Transverse colon (tissue), 4 donors: ENCODE measurements around the gene CDK9. TPM values are rescaled to one million over a fixed set of nuclear protein-coding genes. Genes with fewer than 3 reads are reported as not detected.
A peak's percentile ranks its signal among the peaks of the same experiment; 100 is the strongest.

Experiments used
- DNase-seq: peaks from one replicate; pipeline ENCODE4 v3.0.0-alpha.2; 2019
- H3K27ac ChIP-seq, 4 donors: fragments of 200-600 bp; sonication (generic); 2 replicates each; pipeline ENCODE4 v1.5.1; 2016 to 2018; ENCODE audit warnings: inconsistent platforms in 4 of 4
- H3K27me3 ChIP-seq: fragments of 200-600 bp; sonication (generic); 2 replicates; pipeline ENCODE4 v1.5.1; 2017; ENCODE audit warnings: inconsistent platforms
- H3K36me3 ChIP-seq, 4 donors: fragments of 200-600 bp; sonication (generic); 2 replicates each; pipeline ENCODE4 v1.5.1; 2017 to 2019; ENCODE audit warnings: inconsistent platforms in 4 of 4
- H3K4me1 ChIP-seq, 4 donors: fragments of 200-600 bp; sonication (generic); 2 replicates each; pipeline ENCODE4 v1.5.1; 2017 to 2020; ENCODE audit warnings: inconsistent platforms in 4 of 4
- H3K4me3 ChIP-seq, 4 donors: fragments of 200-600 bp; sonication (generic); 1 replicate in 1 of 4; 2 replicates in 3 of 4; pipeline versions ENCODE4 v1.5.1 to v1.6.1; 2017 to 2019; ENCODE audit warnings: inconsistent platforms in 4 of 4
- H3K9me3 ChIP-seq, 2 donors: fragments of 200-600 bp; sonication (generic); 2 replicates each; pipeline ENCODE4 v1.5.1; 2017 to 2019; ENCODE audit warnings: inconsistent platforms in 2 of 2
- EP300 ChIP-seq: sonication (generic); formaldehyde crosslinking; IDR thresholded peaks from one replicate; pipeline ENCODE4 v1.6.1; 2017; ENCODE audit warnings: antibody characterized with exemption, low read depth
- POLR2A ChIP-seq: fragments of 450-650 bp; IDR thresholded peaks from one replicate; pipeline ENCODE4 v1.6.1; 2016; ENCODE audit warnings: antibody characterized with exemption, mild to moderate bottlenecking, moderate library complexity
- POLR2AphosphoS5 ChIP-seq, 3 donors: sonication (generic); formaldehyde crosslinking; IDR thresholded peaks; one replicate each; pipeline ENCODE4 v1.6.1; 2016; ENCODE audit warnings: antibody characterized with exemption in 3 of 3
- WGBS, 2 donors: methylation state at CpG; one replicate each; pipeline ENCODE4 v1.1.5; 2018; ENCODE audit warnings: low coverage in 1 of 2; 5-methylcytosine and 5-hydroxymethylcytosine counted together
- in situ Hi-C, 4 donors: fragments of 200-750 bp; cut with MboI; loops; one replicate each; pipeline versions ENCODE4 v1.15.0 to v1.15.1; 2017; ENCODE audit warnings: low sequenced_read_pairs in 3 of 4, low pct_ligation_motif_present in 1 of 4, low pct_unique_long_range_greater_than_20kb in 1 of 4
- intact Hi-C: fragments of 100-400 bp; cut with DNase I; formaldehyde crosslinking; loops from one replicate; pipeline ENCODE4 v1.15.1; 2023; ENCODE audit warnings: low total_unique reads
- total RNA-seq, 4 donors: library from RNA; depleted of rRNA; stranded (reverse); fragments of >200 nt; gene quantifications; one replicate each; pipeline ENCODE4 v1.1.0, GENCODE V29; 2016
- TF ChIP-seq, protein P1 (sequence below), 5 experiments: fragments of 200-600 bp in 3 of 5; fragments of 450-650 bp in 2 of 5; sonication (generic) in 3 of 5; IDR thresholded peaks; 1 replicate in 2 of 5; 2 replicates in 3 of 5; pipeline ENCODE4 v1.5.1; 2016 to 2017; ENCODE audit warnings: antibody characterized with exemption in 5 of 5, inconsistent platforms in 3 of 5, mild to moderate bottlenecking in 2 of 5, moderate library complexity in 1 of 5

CDK9 gene
- total RNA-seq, 4 donors from 2014 or later = 32.6 to 78.9 (median 49.3) TPM

DNA sequence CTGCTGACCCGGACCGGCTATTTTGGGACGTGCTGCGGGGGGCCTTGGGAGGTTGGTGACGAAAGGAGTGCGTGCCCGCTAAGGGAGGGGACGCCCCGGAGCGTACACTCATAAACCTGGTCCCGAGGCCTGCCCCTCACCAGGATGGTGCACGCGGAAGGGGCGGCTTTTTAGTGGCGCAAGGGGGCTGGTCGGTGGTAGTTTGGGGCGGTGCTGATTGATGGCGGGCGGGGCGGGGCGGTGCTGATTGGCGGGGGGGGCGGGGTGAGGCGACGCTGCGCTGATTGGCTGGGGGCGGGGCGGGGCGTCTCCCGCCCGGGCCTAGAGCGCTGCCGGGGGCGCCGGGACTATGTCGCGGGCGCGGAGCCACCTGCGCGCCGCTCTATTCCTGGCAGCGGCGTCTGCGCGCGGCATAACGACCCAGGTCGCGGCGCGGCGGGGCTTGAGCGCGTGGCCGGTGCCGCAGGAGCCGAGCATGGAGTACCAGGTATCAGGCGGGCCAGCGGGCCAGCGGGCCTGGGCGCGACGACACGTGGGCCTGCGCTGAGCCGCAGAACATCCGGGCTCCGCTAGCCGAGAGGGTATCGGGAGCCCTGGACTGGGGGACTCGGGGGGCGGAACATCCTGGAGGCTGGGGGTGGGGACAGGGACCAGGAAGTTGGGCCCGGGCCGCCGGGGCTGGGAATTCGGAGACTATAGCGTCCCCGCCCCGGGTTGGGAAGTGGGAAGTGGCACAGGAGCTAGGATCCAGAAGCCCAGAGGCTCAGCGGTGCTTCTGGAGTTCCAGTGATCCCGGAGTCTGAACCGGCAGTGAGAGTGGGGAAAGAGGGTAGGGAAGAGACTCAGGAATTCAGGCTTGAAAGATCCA lies 17.0 kb downstream of the CDK9 start, which contains the start of gene FPGS:
Gene FPGS, plus strand, starts transcription at position 307 of the 868 bp plus-strand sequence. Its CDS starts 43 bp downstream, at position 350.
- TF ChIP-seq POLR2A (peak; percentile 68), EP300 (no peak), POLR2AphosphoS5 (IDR thresholded peaks at IDR 0.05) (peak; percentile 15 to 70 (median 70))
- intact Hi-C loops = no loop called here
- peak within 1 kb of the TSS; percentile 90 to 98 (median 94) for H3K27ac ChIP-seq
- 0% methylated on average over 55 of the region's 83 CpGs; no CpG with 5 or more reads in 1 of the 2 donors for WGBS, 2 donors
- no peaks in the 10 kb centered on the region for H3K36me3 ChIP-seq
- DNase-seq = peak; percentile 88
- in situ Hi-C loops = no loop called here
- H3K9me3 ChIP-seq = no peaks in the 10 kb centered on the region
- H3K4me3 ChIP-seq = peak within 1 kb of the TSS; percentile 58 to 90 (median 70)
- no peaks in the 10 kb centered on the region for H3K27me3 ChIP-seq
- peaks cover 17 to 39% (median 35%) of the 10 kb centered on the region in 4 donors for H3K4me1 ChIP-seq

DNA sequence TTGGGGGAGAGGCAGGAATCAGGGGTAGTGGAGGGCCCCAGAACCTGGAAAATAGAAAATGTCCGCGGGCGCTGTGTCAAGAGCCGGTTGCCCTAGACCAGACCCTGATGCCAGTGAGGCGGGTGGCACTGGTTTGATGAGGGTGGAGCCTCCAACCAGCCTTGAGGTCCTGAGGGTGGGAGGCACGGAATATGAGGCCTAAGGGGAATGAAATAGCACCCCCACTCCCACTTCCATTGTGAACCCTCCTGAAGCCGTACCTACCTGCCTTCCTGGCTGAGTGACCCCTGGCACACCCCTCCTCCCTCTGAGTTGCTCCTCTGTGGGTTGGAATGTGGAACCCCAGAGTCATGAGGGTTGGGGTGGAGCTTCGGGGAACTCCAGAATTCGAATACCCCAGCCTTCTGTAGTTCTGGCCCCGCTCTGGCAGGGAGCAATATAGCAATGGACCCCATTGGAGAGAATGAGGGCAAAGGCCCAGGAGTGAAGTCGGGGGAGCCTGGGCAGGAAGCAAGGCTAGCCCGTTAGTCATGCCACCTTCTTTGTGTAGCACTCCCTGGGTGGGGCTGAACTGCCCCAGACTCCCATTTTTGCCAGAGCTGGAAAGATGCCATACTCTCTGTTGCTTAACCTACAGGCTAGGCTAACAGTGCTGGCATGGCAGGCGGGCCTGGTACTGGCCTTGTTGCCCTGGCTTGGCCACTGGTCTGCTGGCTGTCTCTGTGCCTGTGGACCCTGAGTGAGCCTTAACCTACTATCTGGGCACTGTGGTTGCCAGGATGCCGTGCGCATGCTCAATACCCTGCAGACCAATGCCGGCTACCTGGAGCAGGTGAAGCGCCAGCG lies 17.9 kb downstream of the CDK9 start:
- no peaks in the 10 kb centered on the region for H3K27me3 ChIP-seq
- no peaks in the 10 kb centered on the region for H3K36me3 ChIP-seq
- 0 to 41% methylated on average over 4 to 18 of the region's 18 CpGs for WGBS, 2 donors
- H3K27ac ChIP-seq = peak overlapping the region; percentile 90 to 98 (median 94)
- TF ChIP-seq, protein P1, sequence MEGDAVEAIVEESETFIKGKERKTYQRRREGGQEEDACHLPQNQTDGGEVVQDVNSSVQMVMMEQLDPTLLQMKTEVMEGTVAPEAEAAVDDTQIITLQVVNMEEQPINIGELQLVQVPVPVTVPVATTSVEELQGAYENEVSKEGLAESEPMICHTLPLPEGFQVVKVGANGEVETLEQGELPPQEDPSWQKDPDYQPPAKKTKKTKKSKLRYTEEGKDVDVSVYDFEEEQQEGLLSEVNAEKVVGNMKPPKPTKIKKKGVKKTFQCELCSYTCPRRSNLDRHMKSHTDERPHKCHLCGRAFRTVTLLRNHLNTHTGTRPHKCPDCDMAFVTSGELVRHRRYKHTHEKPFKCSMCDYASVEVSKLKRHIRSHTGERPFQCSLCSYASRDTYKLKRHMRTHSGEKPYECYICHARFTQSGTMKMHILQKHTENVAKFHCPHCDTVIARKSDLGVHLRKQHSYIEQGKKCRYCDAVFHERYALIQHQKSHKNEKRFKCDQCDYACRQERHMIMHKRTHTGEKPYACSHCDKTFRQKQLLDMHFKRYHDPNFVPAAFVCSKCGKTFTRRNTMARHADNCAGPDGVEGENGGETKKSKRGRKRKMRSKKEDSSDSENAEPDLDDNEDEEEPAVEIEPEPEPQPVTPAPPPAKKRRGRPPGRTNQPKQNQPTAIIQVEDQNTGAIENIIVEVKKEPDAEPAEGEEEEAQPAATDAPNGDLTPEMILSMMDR (IDR thresholded peaks at IDR 0.05) = no peak
- TF ChIP-seq POLR2A (no peak), POLR2AphosphoS5 (IDR thresholded peaks at IDR 0.05) (no peak), EP300 (no peak)
- DNase-seq = peak; percentile 47
- peaks cover 17 to 34% (median 31%) of the 10 kb centered on the region in 4 donors for H3K4me1 ChIP-seq
- intact Hi-C loops (no loop called here), in situ Hi-C loops (no loop called here)
- H3K9me3 ChIP-seq = no peaks in the 10 kb centered on the region
- H3K4me3 ChIP-seq = peak overlapping the region; percentile 58 to 90 (median 70)

DNA sequence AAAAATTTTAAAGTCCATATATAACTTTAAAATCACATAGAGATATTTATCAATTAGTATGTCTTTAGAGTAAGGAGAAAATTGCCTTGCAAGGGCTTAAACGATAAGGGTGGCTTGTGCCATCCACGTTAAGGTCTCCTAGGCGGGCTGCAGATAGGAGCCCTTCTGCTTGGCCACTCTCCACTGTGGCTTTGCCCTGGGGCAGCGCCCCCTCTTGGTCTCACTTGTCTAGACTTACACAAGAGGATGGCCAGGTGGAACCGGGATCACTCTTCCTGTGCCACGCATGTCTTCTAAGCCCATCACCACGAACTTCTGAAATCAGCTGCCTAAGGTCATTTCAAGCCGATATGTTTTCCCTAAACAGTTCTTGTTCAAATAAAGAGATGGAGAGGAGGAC lies 19.8 kb downstream of the CDK9 start:
- in situ Hi-C loops = no loop called here
- H3K27me3 ChIP-seq = no peaks in the 10 kb centered on the region
- no peaks in the 10 kb centered on the region for H3K9me3 ChIP-seq
- intact Hi-C loops = no loop called here
- TF ChIP-seq POLR2A = no peak
- TF ChIP-seq, protein P1 (IDR thresholded peaks at IDR 0.05) = peak in 3 of 5 experiments; percentile 11 to 29 (median 28)
- H3K27ac ChIP-seq = no peak overlapping the region
- H3K4me3 ChIP-seq = no peak overlapping the region
- 79 to 80% methylated on average over 4 to 8 of the region's 8 CpGs for WGBS, 2 donors
- peak; percentile 54 for DNase-seq
- peaks cover 21 to 38% (median 36%) of the 10 kb centered on the region in 4 donors for H3K4me1 ChIP-seq
- no peaks in the 10 kb centered on the region for H3K36me3 ChIP-seq

DNA sequence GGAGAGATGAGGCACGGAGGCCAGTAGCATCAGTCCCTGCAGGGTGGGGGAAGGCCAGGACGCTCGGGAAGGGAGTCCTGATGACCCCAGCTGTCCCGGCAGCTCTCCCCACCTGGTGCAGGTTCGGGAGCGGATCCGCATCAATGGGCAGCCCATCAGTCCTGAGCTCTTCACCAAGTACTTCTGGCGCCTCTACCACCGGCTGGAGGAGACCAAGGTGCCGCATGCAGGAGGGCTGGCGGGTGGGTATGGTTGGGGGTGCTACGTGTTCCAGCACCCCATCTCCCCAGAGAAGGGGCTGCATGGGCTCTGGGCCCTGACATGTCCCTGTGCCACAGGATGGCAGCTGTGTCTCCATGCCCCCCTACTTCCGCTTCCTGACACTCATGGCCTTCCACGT lies 21.0 kb downstream of the CDK9 start:
- Histone ChIP-seq H3K4me3 (no peak overlapping the region), H3K9me3 (no peaks in the 10 kb centered on the region), H3K27me3 (no peaks in the 10 kb centered on the region), H3K27ac (no peak overlapping the region), H3K36me3 (peaks cover 0 to 4% (median 0%) of the 10 kb centered on the region in 4 donors), H3K4me1 (peaks cover 21 to 34% (median 31%) of the 10 kb centered on the region in 4 donors)
- 82 to 94% methylated on average over 2 to 14 of the region's 14 CpGs for WGBS, 2 donors
- in situ Hi-C loops (no loop called here), intact Hi-C loops (no loop called here)
- no peak for TF ChIP-seq EP300
- TF ChIP-seq POLR2A = no peak
- TF ChIP-seq POLR2AphosphoS5 (IDR thresholded peaks at IDR 0.05) = no peak
- TF ChIP-seq, protein P1 (IDR thresholded peaks at IDR 0.05) = no peak
- DNase-seq = no peak
